CD4-positive, CD25-positive, alpha-beta regulatory T cell (primary cell): Measurements from ENCODE around the gene DPM1. TPM values are rescaled to one million over a fixed set of nuclear protein-coding genes. Genes with fewer than 3 reads are reported as not detected.

Experiments
- ATAC-seq, 2 donors: fragments of 150-1000 bp; cut with Tn5 transposase; one replicate each; pipeline ENCODE4 v1.10.0; 2021; ENCODE audit warnings: low read depth in 2 of 2, moderate number of reproducible peaks in 2 of 2, moderate library complexity in 1 of 2
- DNase-seq, 3 donors: peaks; one replicate each; pipeline versions ENCODE4 v3.0.0 to v3.0.0-alpha.2; 2012 to 2022; ENCODE audit warnings: mixed read lengths in 1 of 3
- H3K27ac ChIP-seq: one replicate; pipeline ENCODE4 v1.7.0; 2013; ENCODE audit warnings: mild to moderate bottlenecking, low read length; ENCODE audit not compliant: insufficient read depth, poor library complexity, severe bottlenecking
- H3K27me3 ChIP-seq: one replicate; pipeline ENCODE4 v1.7.0; 2013; ENCODE audit warnings: low read length; ENCODE audit not compliant: control insufficient read depth, insufficient read depth
- H3K36me3 ChIP-seq: one replicate; pipeline ENCODE4 v1.7.0; 2013; ENCODE audit warnings: mild to moderate bottlenecking, low read length, moderate library complexity; ENCODE audit not compliant: control insufficient read depth, insufficient read depth
- H3K4me1 ChIP-seq: 2 replicates; pipeline ENCODE4 v1.7.0; 2013; ENCODE audit warnings: mild to moderate bottlenecking, low read length; ENCODE audit not compliant: insufficient read depth, control insufficient read depth, poor library complexity, severe bottlenecking
- H3K4me3 ChIP-seq: one replicate; pipeline ENCODE4 v1.7.0; 2013; ENCODE audit warnings: low read depth, mild to moderate bottlenecking, low read length, moderate library complexity
- H3K9me3 ChIP-seq, 2 experiments: 1 replicate in 1 of 2; 2 replicates in 1 of 2; pipeline ENCODE4 v1.7.0; 2013; ENCODE audit warnings: low read length in 2 of 2, mild to moderate bottlenecking in 1 of 2, moderate library complexity in 1 of 2; ENCODE audit not compliant: control insufficient read depth in 2 of 2
- H3K27ac Mint-ChIP-seq, 3 donors: one replicate each; pipeline ENCODE4 v1.8.0; 2020 to 2022; ENCODE audit warnings: mild to moderate bottlenecking in 3 of 3, mixed read lengths in 3 of 3, moderate library complexity in 2 of 3
- H3K27me3 Mint-ChIP-seq: one replicate; pipeline ENCODE4 v1.8.0; 2022; ENCODE audit warnings: mild to moderate bottlenecking, mixed read lengths
- H3K36me3 Mint-ChIP-seq: one replicate; pipeline ENCODE4 v1.8.0; 2020; ENCODE audit warnings: mixed read lengths
- H3K4me1 Mint-ChIP-seq, 4 donors: one replicate each; pipeline ENCODE4 v1.8.0; 2020 to 2022; ENCODE audit warnings: mixed read lengths in 4 of 4, mild to moderate bottlenecking in 1 of 4
- H3K4me3 Mint-ChIP-seq, 4 donors: one replicate each; pipeline ENCODE4 v1.8.0; 2020 to 2022; ENCODE audit warnings: mild to moderate bottlenecking in 4 of 4, mixed read lengths in 4 of 4, moderate library complexity in 3 of 4
- H3K9me3 Mint-ChIP-seq, 7 donors: one replicate each; pipeline ENCODE4 v1.8.0; 2020 to 2022; ENCODE audit warnings: mixed read lengths in 7 of 7, mild to moderate bottlenecking in 3 of 7, moderate library complexity in 2 of 7
- polyA plus RNA-seq, 4 donors: library from polyadenylated mRNA; unstranded; fragments of 300-500 nt; fragmentation: Illumina TruSeq; gene quantifications; one replicate each; pipeline ENCODE4 v1.2.3, GENCODE V29; 2021
- total RNA-seq: library from RNA; stranded (reverse); gene quantifications from one replicate; pipeline ENCODE4 v1.2.3, GENCODE V29; 2022

Gene DPM1
- total and polyA plus RNA-seq, 5 donors from 2014 or later, result 34.3 to 82.0 (median 74.5) TPM

GRCh38 chr20:50958615-50959542 is 547 bp upstream of the DPM1 start, which contains the start of gene MOCS3:
MOCS3 (plus strand) TSS chr20:50958818; CDS start chr20:50958843, 25 bp downstream.
- H3K4me3 ChIP-seq, result peak within 1 kb of the TSS; percentile 95
- H3K27me3 ChIP-seq, result no peaks in the 10 kb centered on the region
- peak within 1 kb of the TSS; percentile 95 for H3K27ac ChIP-seq
- peaks cover 9% of the 10 kb centered on the region for H3K36me3 Mint-ChIP-seq
- no peaks in the 10 kb centered on the region for H3K27me3 Mint-ChIP-seq
- peaks cover 26% of the 10 kb centered on the region for H3K4me1 ChIP-seq
- peak within 1 kb of the TSS; percentile 93 to 99 (median 96) for H3K4me3 Mint-ChIP-seq
- peaks cover 25% of the 10 kb centered on the region for H3K36me3 ChIP-seq
- no peaks in the 10 kb centered on the region for H3K9me3 ChIP-seq
- H3K27ac Mint-ChIP-seq, result peak within 1 kb of the TSS; percentile 97 to 100 (median 98)
- ATAC-seq (peak; percentile 72 to 75), DNase-seq (peak; percentile 83 to 95 (median 94))
- H3K4me1 Mint-ChIP-seq, result peaks cover 21 to 81% (median 40%) of the 10 kb centered on the region in 4 donors
- no peaks in the 10 kb centered on the region for H3K9me3 Mint-ChIP-seq

DNA sequence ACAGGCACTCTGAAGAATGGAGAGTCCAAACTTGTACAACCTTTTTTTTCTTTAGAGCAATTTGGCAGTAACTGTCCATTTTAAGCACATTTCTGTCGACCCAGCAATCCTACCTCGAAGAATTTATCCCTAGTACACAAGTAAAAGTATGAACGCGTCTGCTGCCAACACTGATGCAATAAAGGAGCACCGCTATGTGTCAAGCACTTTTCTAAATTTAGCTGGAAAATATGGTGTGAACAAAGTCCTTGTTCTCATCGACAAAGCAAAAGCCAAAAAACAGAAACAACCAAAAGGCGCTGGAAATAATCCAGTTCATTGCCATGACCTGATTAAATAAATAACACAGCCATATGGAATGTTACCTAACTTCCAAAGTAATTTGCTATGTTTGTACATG is 1.1 kb downstream of the DPM1 start:
- ATAC-seq, result no peak

DNA sequence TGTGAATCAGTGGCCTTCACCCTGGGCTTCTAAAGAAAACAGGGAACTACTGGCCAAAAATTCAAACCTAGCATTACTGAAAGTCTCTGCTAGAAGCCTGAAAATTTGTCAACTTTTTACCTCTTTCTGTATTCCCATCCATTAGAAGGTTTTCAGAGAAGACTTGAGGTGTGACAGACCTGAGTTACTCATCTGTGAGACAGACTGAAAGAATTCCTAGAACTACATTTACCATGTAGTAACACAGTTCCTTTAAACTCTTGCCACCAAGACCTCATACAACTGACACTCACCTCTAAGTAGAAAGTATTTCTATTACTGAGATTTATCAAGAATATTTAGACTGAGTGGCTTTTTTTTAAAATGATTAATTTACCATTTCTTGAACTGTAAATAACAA is 4.5 kb downstream of the DPM1 start:
- no peak overlapping the region for H3K27ac ChIP-seq
- ATAC-seq, result no peak

More for the DNA sequence above, 1.1 kb downstream of the DPM1 start:
- H3K4me1 Mint-ChIP-seq, result peaks cover 28 to 83% (median 42%) of the 10 kb centered on the region in 4 donors
- H3K27me3 Mint-ChIP-seq, result no peaks in the 10 kb centered on the region
- Histone ChIP-seq H3K9me3 (no peaks in the 10 kb centered on the region), H3K4me1 (peaks cover 26% of the 10 kb centered on the region), H3K36me3 (peaks cover 37% of the 10 kb centered on the region), H3K27me3 (no peaks in the 10 kb centered on the region), H3K4me3 (peak overlapping the region; percentile 95), H3K27ac (no peak overlapping the region)
- peak overlapping the region; percentile 97 to 100 (median 98) for H3K27ac Mint-ChIP-seq
- no peaks in the 10 kb centered on the region for H3K9me3 Mint-ChIP-seq
- H3K4me3 Mint-ChIP-seq, result peak overlapping the region; percentile 93 to 99 (median 96)
- no peak for DNase-seq
- peaks cover 18% of the 10 kb centered on the region for H3K36me3 Mint-ChIP-seq

DNA sequence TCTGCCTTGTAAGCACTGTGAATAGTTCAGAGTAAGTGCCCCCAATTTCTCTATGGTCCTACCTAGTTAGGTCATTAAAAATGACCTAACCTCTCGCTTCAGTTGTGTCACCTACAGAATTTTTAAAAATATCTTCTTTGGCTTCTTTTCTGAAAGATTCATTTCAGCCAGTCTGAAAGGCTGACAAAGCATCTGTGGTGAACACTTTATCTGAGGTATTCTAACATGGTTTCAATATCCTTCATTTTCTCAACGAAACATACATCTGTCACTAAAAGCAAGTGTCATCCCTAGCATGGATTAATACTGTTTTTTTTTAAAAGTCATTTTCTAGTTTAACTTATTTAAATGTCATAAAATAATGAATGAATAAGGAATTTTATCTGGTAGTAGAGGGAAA is 5.1 kb downstream of the DPM1 start:
- Histone ChIP-seq H3K27ac (no peak overlapping the region), H3K9me3 (no peaks in the 10 kb centered on the region), H3K4me3 (peak overlapping the region; percentile 14), H3K36me3 (peaks cover 68% of the 10 kb centered on the region), H3K4me1 (peaks cover 17% of the 10 kb centered on the region), H3K27me3 (no peaks in the 10 kb centered on the region)
- Mint-ChIP-seq H3K4me3 (no peak overlapping the region), H3K4me1 (peaks cover 29 to 52% (median 33%) of the 10 kb centered on the region in 4 donors), H3K27me3 (no peaks in the 10 kb centered on the region), H3K27ac (no peak overlapping the region), H3K36me3 (peaks cover 33% of the 10 kb centered on the region), H3K9me3 (no peaks in the 10 kb centered on the region)
- ATAC-seq (no peak), DNase-seq (no peak)

More for the DNA sequence above, 4.5 kb downstream of the DPM1 start:
- Mint-ChIP-seq H3K27ac (no peak overlapping the region), H3K9me3 (no peaks in the 10 kb centered on the region), H3K36me3 (peaks cover 31% of the 10 kb centered on the region), H3K4me3 (no peak overlapping the region), H3K27me3 (no peaks in the 10 kb centered on the region), H3K4me1 (peaks cover 33 to 58% (median 36%) of the 10 kb centered on the region in 4 donors)
- Histone ChIP-seq H3K4me3 (no peak overlapping the region), H3K36me3 (peaks cover 62% of the 10 kb centered on the region), H3K4me1 (peaks cover 17% of the 10 kb centered on the region), H3K9me3 (no peaks in the 10 kb centered on the region), H3K27me3 (no peaks in the 10 kb centered on the region)
- no peak for DNase-seq

GRCh38 chr20:50948132-50948785 is 10.1 kb downstream of the DPM1 start:
- H3K4me1 ChIP-seq, result no peaks in the 10 kb centered on the region
- H3K27me3 ChIP-seq, result no peaks in the 10 kb centered on the region
- Mint-ChIP-seq H3K36me3 (peaks cover 47% of the 10 kb centered on the region), H3K9me3 (no peaks in the 10 kb centered on the region), H3K4me1 (peaks cover 6 to 15% (median 14%) of the 10 kb centered on the region in 4 donors), H3K4me3 (no peak overlapping the region), H3K27me3 (no peaks in the 10 kb centered on the region), H3K27ac (peak overlapping the region in 1 of 3 donors; percentile 17)
- peaks cover 85% of the 10 kb centered on the region for H3K36me3 ChIP-seq
- ATAC-seq, result no peak
- no peak overlapping the region for H3K27ac ChIP-seq
- H3K4me3 ChIP-seq, result no peak overlapping the region
- H3K9me3 ChIP-seq, result no peaks in the 10 kb centered on the region
- DNase-seq, result no peak

DNA sequence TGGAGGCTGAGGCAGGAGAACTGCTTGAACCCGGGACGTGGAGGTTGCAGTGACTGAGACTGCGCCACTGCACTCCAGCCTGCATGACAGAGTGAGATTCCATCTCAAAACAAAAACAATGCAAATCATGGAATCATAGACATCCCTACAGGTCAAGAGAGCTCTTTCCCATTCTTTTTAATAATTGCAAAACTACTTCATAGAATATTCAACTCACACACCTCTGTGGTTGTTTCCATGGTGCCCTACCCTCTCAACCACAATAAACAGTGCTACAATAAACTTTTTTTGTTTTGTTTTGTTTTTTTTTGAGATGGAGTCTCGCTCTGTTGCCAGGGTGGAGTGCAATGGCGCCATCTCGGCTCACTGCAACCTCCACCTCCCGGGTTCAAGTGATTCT is 15.3 kb downstream of the DPM1 start:
- H3K9me3 ChIP-seq, result no peaks in the 10 kb centered on the region
- ATAC-seq (no peak), DNase-seq (no peak)
- Mint-ChIP-seq H3K4me3 (no peak overlapping the region), H3K27ac (no peak overlapping the region), H3K4me1 (peaks cover 0 to 2% (median under 1%) of the 10 kb centered on the region in 4 donors), H3K9me3 (no peaks in the 10 kb centered on the region), H3K27me3 (no peaks in the 10 kb centered on the region), H3K36me3 (peaks cover 34% of the 10 kb centered on the region)
- peaks cover 81% of the 10 kb centered on the region for H3K36me3 ChIP-seq
- no peak overlapping the region for H3K27ac ChIP-seq
- no peak overlapping the region for H3K4me3 ChIP-seq
- no peaks in the 10 kb centered on the region for H3K4me1 ChIP-seq
- no peaks in the 10 kb centered on the region for H3K27me3 ChIP-seq

- Histone ChIP-seq H3K36me3 (peaks cover 44% of the 10 kb centered on the region), H3K4me3 (no peak overlapping the region), H3K4me1 (peaks cover 22% of the 10 kb centered on the region), H3K9me3 (no peaks in the 10 kb centered on the region), H3K27ac (no peak overlapping the region), H3K27me3 (no peaks in the 10 kb centered on the region)
- no peak for DNase-seq
- Mint-ChIP-seq H3K36me3 (peaks cover 18% of the 10 kb centered on the region), H3K27me3 (peaks cover 14% of the 10 kb centered on the region), H3K9me3 (peaks cover 0 to under 1% (median 0%) of the 10 kb centered on the region in 7 donors), H3K4me3 (peak overlapping the region in 2 of 4 donors; percentile 7 to 97), H3K4me1 (peaks cover 5 to 25% (median 21%) of the 10 kb centered on the region in 4 donors), H3K27ac (peak overlapping the region in 2 of 3 donors; percentile 17 to 74)
- no peak for ATAC-seq
Measured at GRCh38 chr20:50933589-50933988, 24.7 kb downstream of the DPM1 start.
